Astrocyte (in vitro differentiated cells and primary cell): ENCODE data around the gene WWTR1. TPM values are rescaled to one million over a fixed set of nuclear protein-coding genes. Genes with fewer than 3 reads are reported as not detected.

Experiments
- DNase-seq: peaks from one replicate; pipeline ENCODE4 v3.0.0-alpha.2; 2010; ENCODE audit warnings: low read depth
- FAIRE-seq: peaks from 2 replicates; lab custom pipeline; 2011; peaks lifted over from hg19 to GRCh38; lab: Jason Lieb, UNC
- H2AFZ ChIP-seq: 2 replicates; pipeline ENCODE4 v1.6.0; 2012; ENCODE audit warnings: low read depth, low read length, inconsistent platforms
- H3K27ac ChIP-seq: 2 replicates; pipeline ENCODE4 v1.5.1; 2011; ENCODE audit warnings: low read depth, low read length, inconsistent platforms
- H3K27me3 ChIP-seq: 2 replicates; pipeline ENCODE4 v1.6.0; 2011; ENCODE audit warnings: low read length, inconsistent platforms; ENCODE audit not compliant: insufficient read depth
- H3K36me3 ChIP-seq: 2 replicates; pipeline ENCODE4 v1.5.1; 2011; ENCODE audit warnings: low read length, inconsistent platforms; ENCODE audit not compliant: insufficient read depth
- H3K4me1 ChIP-seq: 2 replicates; pipeline ENCODE4 v1.5.1; 2011; ENCODE audit warnings: low read length, inconsistent platforms; ENCODE audit not compliant: insufficient read depth
- H3K4me2 ChIP-seq: 2 replicates; pipeline ENCODE4 v1.6.0; 2012; ENCODE audit warnings: low read length, inconsistent platforms
- H3K4me3 ChIP-seq: 2 replicates; pipeline ENCODE4 v1.5.1; 2011; ENCODE audit warnings: low read depth, mild to moderate bottlenecking, low read length, inconsistent platforms; ENCODE audit not compliant: insufficient read depth
- H3K79me2 ChIP-seq: 2 replicates; pipeline ENCODE4 v1.6.0; 2012; ENCODE audit warnings: mild to moderate bottlenecking, low read length, inconsistent platforms; ENCODE audit not compliant: insufficient read depth
- H3K9ac ChIP-seq: 2 replicates; pipeline ENCODE4 v1.6.0; 2012; ENCODE audit warnings: mild to moderate bottlenecking, low read length, inconsistent platforms
- H3K9me3 ChIP-seq: 2 replicates; pipeline ENCODE4 v1.5.1; 2012; ENCODE audit warnings: low read depth, mild to moderate bottlenecking, low read length, inconsistent platforms; ENCODE audit not compliant: insufficient read depth
- H4K20me1 ChIP-seq: 2 replicates; pipeline ENCODE4 v1.6.0; 2012; ENCODE audit warnings: low read length, inconsistent platforms; ENCODE audit not compliant: insufficient read depth
- H3K27ac Mint-ChIP-seq: one replicate; pipeline ENCODE4 v1.8.0; 2021; ENCODE audit warnings: mild to moderate bottlenecking, mixed read lengths; ENCODE audit not compliant: unreplicated experiment
- H3K27me3 Mint-ChIP-seq: one replicate; pipeline ENCODE4 v1.8.0; 2021; ENCODE audit warnings: low read depth, mixed read lengths; ENCODE audit not compliant: unreplicated experiment
- H3K36me3 Mint-ChIP-seq: one replicate; pipeline ENCODE4 v1.8.0; 2021; ENCODE audit warnings: low read depth, mixed read lengths; ENCODE audit not compliant: unreplicated experiment
- H3K4me1 Mint-ChIP-seq: one replicate; pipeline ENCODE4 v1.8.0; 2021; ENCODE audit warnings: low read depth, mixed read lengths; ENCODE audit not compliant: unreplicated experiment
- H3K4me3 Mint-ChIP-seq: one replicate; pipeline ENCODE4 v1.8.0; 2021; ENCODE audit warnings: mild to moderate bottlenecking, moderate library complexity, mixed read lengths; ENCODE audit not compliant: unreplicated experiment
- H3K9me3 Mint-ChIP-seq: one replicate; pipeline ENCODE4 v1.8.0; 2021; ENCODE audit warnings: mild to moderate bottlenecking, mixed read lengths; ENCODE audit not compliant: unreplicated experiment
- EZH2 ChIP-seq: IDR thresholded peaks from 2 replicates; pipeline ENCODE4 v1.6.1; 2012; ENCODE audit warnings: mild to moderate bottlenecking, low read length, inconsistent platforms; ENCODE audit not compliant: insufficient read depth
- total RNA-seq: library from RNA; stranded (reverse); gene quantifications from 2 replicates; pipeline ENCODE4 v1.2.1, GENCODE V29; 2021
- TF ChIP-seq, protein P1 (sequence below): IDR thresholded peaks from 2 replicates; pipeline ENCODE4 v1.5.1; 2011; ENCODE audit warnings: low read depth, mild to moderate bottlenecking, inconsistent platforms, low read length, moderate library complexity; ENCODE audit not compliant: insufficient read depth

The WWTR1 gene
- total RNA-seq, 1 donor from 2014 or later = 94.3 TPM

DNA sequence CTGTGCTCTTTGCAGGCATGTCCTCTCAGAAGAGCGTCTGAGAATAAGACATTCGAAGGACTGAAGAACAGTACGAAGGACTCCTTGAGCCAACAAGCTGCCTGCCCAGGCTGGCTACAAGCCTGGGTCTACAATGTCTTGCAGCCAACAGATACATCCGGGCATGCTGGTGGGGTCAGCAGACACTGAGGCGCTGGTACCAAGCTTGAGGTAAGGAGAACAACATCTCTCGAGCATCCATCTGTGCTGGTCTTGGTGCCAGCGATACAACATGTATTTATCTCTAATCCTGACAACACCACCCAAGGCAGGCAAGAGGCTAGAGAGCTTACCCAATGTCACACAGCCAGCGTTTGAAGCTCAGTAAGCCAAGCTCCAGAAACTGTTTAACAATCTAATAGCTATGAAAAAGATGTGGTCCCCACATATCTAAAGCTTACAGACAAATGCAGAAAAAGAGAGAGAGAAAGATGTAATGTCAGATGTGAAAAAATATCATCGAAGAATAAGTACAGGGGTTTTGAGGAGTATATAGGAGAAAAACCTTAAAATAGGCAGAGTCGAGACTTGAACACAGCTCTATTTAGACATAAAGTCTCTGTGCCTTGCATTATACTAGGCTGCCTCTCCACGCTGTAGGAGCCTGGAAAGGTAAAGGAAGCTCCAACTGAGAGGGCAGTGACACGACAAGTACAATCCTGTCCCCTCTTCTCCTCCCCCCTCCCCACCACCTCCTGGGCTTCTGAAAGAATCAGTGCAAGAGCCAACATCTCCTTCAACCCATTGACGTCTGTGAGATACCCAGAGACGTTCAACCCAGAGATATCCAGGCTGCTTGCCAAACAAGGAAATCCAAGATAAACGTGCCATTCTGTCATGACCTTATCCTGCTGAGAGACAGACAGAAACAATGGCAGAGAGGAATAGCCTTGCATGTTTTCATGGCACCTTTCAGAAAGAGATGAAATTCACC, 39.4 kb downstream of the WWTR1 start:
- H3K9me3 ChIP-seq = no peaks in the 10 kb centered on the region
- H3K27me3 ChIP-seq = no peaks in the 10 kb centered on the region
- H3K36me3 ChIP-seq = no peaks in the 10 kb centered on the region
- no peaks in the 10 kb centered on the region for H3K9me3 Mint-ChIP-seq
- FAIRE-seq = no peak
- no peak overlapping the region for H3K9ac ChIP-seq
- H4K20me1 ChIP-seq = peaks cover 55% of the 10 kb centered on the region
- no peaks in the 10 kb centered on the region for H3K27me3 Mint-ChIP-seq
- H3K27ac Mint-ChIP-seq = peak overlapping the region; percentile 34
- H3K4me1 Mint-ChIP-seq = peaks cover 65% of the 10 kb centered on the region
- H3K4me3 Mint-ChIP-seq = peak overlapping the region; percentile 50
- no peak overlapping the region for H3K4me3 ChIP-seq
- H3K4me1 ChIP-seq = peaks cover 54% of the 10 kb centered on the region
- peak overlapping the region; percentile 7 for H3K27ac ChIP-seq
- peaks cover 9% of the 10 kb centered on the region for H3K36me3 Mint-ChIP-seq
- peaks cover 88% of the 10 kb centered on the region for H3K79me2 ChIP-seq
- TF ChIP-seq, protein P1, sequence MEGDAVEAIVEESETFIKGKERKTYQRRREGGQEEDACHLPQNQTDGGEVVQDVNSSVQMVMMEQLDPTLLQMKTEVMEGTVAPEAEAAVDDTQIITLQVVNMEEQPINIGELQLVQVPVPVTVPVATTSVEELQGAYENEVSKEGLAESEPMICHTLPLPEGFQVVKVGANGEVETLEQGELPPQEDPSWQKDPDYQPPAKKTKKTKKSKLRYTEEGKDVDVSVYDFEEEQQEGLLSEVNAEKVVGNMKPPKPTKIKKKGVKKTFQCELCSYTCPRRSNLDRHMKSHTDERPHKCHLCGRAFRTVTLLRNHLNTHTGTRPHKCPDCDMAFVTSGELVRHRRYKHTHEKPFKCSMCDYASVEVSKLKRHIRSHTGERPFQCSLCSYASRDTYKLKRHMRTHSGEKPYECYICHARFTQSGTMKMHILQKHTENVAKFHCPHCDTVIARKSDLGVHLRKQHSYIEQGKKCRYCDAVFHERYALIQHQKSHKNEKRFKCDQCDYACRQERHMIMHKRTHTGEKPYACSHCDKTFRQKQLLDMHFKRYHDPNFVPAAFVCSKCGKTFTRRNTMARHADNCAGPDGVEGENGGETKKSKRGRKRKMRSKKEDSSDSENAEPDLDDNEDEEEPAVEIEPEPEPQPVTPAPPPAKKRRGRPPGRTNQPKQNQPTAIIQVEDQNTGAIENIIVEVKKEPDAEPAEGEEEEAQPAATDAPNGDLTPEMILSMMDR = no peak
- no peak for TF ChIP-seq EZH2
- DNase-seq = peak; percentile 42
- peak overlapping the region; percentile 80 for H3K4me2 ChIP-seq
- no peak overlapping the region for H2AFZ ChIP-seq

DNA sequence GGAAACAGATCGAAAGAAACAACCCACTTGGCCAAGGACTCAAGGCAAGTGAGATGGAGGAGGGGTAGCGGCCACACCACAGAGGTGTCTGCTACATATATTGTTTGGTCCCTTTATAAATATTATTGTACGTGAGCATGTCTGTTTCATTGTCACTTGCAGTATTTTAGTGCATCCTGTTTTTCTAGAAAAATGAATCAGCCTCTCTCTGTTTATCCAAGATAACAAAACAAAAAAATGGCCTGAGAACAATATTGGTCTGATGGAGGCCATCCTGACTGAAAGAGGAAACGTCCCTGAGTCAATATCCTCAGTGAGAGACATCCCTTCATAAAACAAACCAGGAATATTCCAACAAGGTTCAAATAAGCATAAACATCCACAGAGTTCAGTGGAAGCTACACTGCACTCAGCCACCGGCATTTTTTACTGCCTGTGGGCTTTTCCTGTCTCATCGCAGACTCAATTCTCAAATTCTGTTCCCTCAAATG, 42.0 kb downstream of the WWTR1 start:
- peaks cover 53% of the 10 kb centered on the region for H4K20me1 ChIP-seq
- H3K27ac ChIP-seq = peak overlapping the region; percentile 74
- H3K4me2 ChIP-seq = peak overlapping the region; percentile 50
- FAIRE-seq = no peak
- Mint-ChIP-seq H3K4me3 (no peak overlapping the region), H3K9me3 (no peaks in the 10 kb centered on the region), H3K4me1 (peaks cover 47% of the 10 kb centered on the region), H3K36me3 (peaks cover 8% of the 10 kb centered on the region), H3K27me3 (no peaks in the 10 kb centered on the region), H3K27ac (no peak overlapping the region)
- H3K36me3 ChIP-seq = peaks cover 2% of the 10 kb centered on the region
- H3K9me3 ChIP-seq = no peaks in the 10 kb centered on the region
- peaks cover 42% of the 10 kb centered on the region for H3K4me1 ChIP-seq
- no peaks in the 10 kb centered on the region for H3K27me3 ChIP-seq
- peak overlapping the region; percentile 50 for H3K9ac ChIP-seq
- no peak overlapping the region for H3K4me3 ChIP-seq
- TF ChIP-seq, protein P1 = no peak
- TF ChIP-seq EZH2 = no peak
- DNase-seq = no peak
- H3K79me2 ChIP-seq = peaks cover 95% of the 10 kb centered on the region
- H2AFZ ChIP-seq = no peak overlapping the region

GRCh38 chr3:149613988-149614387, 43.8 kb downstream of the WWTR1 start:
- H3K27me3 Mint-ChIP-seq = no peaks in the 10 kb centered on the region
- no peak for TF ChIP-seq EZH2
- TF ChIP-seq, protein P1 = no peak
- H3K4me2 ChIP-seq = no peak overlapping the region
- H3K4me3 Mint-ChIP-seq = no peak overlapping the region
- DNase-seq (no peak), FAIRE-seq (no peak)
- peaks cover 98% of the 10 kb centered on the region for H3K79me2 ChIP-seq
- peaks cover 35% of the 10 kb centered on the region for H3K4me1 Mint-ChIP-seq
- H3K36me3 ChIP-seq = peaks cover 5% of the 10 kb centered on the region
- H3K27ac Mint-ChIP-seq = no peak overlapping the region
- H3K4me3 ChIP-seq = no peak overlapping the region
- H4K20me1 ChIP-seq = peaks cover 41% of the 10 kb centered on the region
- peaks cover 40% of the 10 kb centered on the region for H3K4me1 ChIP-seq
- H3K27me3 ChIP-seq = no peaks in the 10 kb centered on the region
- no peak overlapping the region for H2AFZ ChIP-seq
- H3K36me3 Mint-ChIP-seq = peaks cover 8% of the 10 kb centered on the region
- no peak overlapping the region for H3K9ac ChIP-seq
- no peaks in the 10 kb centered on the region for H3K9me3 ChIP-seq
- no peak overlapping the region for H3K27ac ChIP-seq
- no peaks in the 10 kb centered on the region for H3K9me3 Mint-ChIP-seq
